GM19025 (cell line): ENCODE measurements around the gene EVI5L.
A peak's percentile ranks its signal among the peaks of the same experiment; 100 is the strongest.
"Not testable (repeated sequence)": the region's sequence is repeated elsewhere in the genome, so short reads cannot be mapped to it uniquely, and the experiment has no call there.

Source experiments
- ATAC-seq: cut with Tn5 transposase; IDR thresholded peaks from one replicate; pipeline ENCODE4 v1.9.1; 2021; ENCODE audit warnings: mild to moderate bottlenecking, low read depth, moderate library complexity; ENCODE audit not compliant: unreplicated experiment

EVI5L gene

GRCh38 chr19:7893362-7894101 lies 63.5 kb downstream of the EVI5L start:
- not testable (repeated sequence) for ATAC-seq

- no peak for ATAC-seq
These were observed 64.7 kb downstream of the EVI5L start for GRCh38 chr19:7894612-7895309.

GRCh38 chr19:7895565-7895964 lies 65.5 kb downstream of the EVI5L start:
- ATAC-seq: no peak

GRCh38 chr19:7897292-7897691 lies 67.3 kb downstream of the EVI5L start:
- ATAC-seq: no peak

- ATAC-seq: no peak
These were observed 68.9 kb downstream of the EVI5L start for GRCh38 chr19:7898967-7899366.

GRCh38 chr19:7899751-7900378 lies 69.8 kb downstream of the EVI5L start:
- ATAC-seq: no peak

- ATAC-seq: no peak
These were observed 70.4 kb downstream of the EVI5L start for GRCh38 chr19:7900401-7900870.

GRCh38 chr19:7900931-7901330 lies 70.9 kb downstream of the EVI5L start:
- no peak for ATAC-seq

- no peak for ATAC-seq
These were observed 71.3 kb downstream of the EVI5L start for GRCh38 chr19:7901337-7901736.

GRCh38 chr19:7902796-7903243 lies 72.8 kb downstream of the EVI5L start:
- ATAC-seq: no peak

- peak; percentile 89 for ATAC-seq
These were observed 73.4 kb downstream of the EVI5L start, which contains the start of gene MAP2K7 for GRCh38 chr19:7903244-7904073. TSS of gene MAP2K7 (plus strand) at chr19:7903877. CDS start at chr19:7903945, 68 bp downstream.

GRCh38 chr19:7904074-7905020 lies 74.3 kb downstream of the EVI5L start:
- peak; percentile 26 for ATAC-seq

- ATAC-seq: no peak
These were observed 75.2 kb downstream of the EVI5L start for GRCh38 chr19:7905268-7905667.

- no peak for ATAC-seq
These were observed 75.8 kb downstream of the EVI5L start for GRCh38 chr19:7905859-7906258.

GRCh38 chr19:7907122-7907521 lies 77.1 kb downstream of the EVI5L start:
- ATAC-seq: no peak

- ATAC-seq: no peak
These were observed 77.5 kb downstream of the EVI5L start for GRCh38 chr19:7907544-7907943.

- no peak for ATAC-seq
These were observed 78.2 kb downstream of the EVI5L start for GRCh38 chr19:7908078-7908699.

GRCh38 chr19:7908742-7909461 lies 78.9 kb downstream of the EVI5L start:
- ATAC-seq: no peak
